Measurements from ENCODE around the gene MAP1S.

The MAP1S gene

GRCh38 chr19:17718947-17719711, at the start of gene MAP1S:
TSS of gene MAP1S (plus strand) at chr19:17719480. CDS start at chr19:17719503, 23 bp downstream.
- peak; percentile 32 to 35 for DNase-seq (ENCODE audit: low read depth in 2 of 2)

GRCh38 chr19:17671906-17672305, 47.4 kb upstream of the MAP1S start:
- DNase-seq (ENCODE audit: low read depth in 2 of 2), result no peak

DNA sequence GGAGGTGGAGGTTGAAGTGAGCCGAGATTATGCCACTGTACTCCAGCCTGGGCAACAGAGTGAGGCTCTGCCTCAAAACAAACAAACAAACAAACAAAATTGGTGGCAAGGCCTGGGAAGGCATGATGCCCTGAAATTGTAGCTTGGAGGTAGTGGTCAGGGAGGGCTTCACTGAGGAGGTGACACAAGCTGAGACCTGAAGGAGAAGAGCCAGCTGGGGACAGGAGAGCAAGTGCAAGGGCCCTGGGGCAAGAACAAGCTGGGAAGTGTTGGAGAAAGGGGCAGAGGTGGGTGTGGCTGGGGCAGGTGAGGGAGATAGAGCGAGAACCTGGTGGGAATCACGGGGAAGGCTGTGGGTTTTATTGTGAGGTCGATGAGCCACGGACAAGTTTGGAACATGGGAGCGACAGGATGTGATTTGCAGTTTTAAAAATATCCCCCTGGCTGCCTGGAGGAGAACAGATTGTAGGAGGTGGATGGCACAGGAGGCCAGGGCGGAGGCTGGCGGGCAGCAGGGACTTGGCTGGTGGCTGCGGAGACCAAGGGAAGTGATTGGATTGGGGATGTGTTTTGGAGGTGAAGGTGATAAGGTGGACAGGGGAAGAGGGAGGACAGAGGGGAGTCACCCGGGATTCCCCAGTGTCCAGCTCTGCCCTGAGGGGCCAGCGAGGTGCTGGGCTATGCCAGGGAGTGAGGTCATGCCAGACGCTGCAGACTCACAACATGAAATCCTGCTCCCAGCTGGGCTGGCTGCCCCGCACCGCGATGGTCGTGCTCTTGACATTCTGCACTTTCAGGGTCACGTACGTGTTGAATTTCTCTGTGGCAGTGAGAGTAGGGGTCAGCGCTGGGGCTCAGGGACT, 45.1 kb upstream of the MAP1S start:
- DNase-seq (ENCODE audit: low read depth in 2 of 2), result no peak

DNA sequence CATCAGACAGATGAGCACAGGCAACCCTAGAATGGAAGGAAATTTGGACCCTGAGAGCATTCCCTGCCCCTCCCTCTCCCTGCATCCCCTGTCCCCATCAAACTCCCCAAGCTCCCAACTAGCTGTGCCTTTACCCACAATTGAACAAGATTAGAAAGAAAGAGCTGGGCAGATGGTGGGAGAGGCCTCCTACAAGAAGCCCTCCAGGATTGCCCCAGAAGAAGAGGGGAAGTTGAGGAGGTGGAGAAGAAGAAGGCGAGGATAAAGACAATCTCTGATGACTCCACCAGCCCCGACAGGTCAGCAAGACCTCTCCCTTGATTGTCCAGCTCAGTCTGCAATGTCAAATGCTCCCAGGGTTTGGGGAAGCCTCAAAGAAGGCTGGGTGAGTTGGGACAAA, 43.0 kb upstream of the MAP1S start:
- no peak for DNase-seq (ENCODE audit: low read depth in 2 of 2)

- DNase-seq (ENCODE audit: low read depth in 2 of 2), result no peak
These were observed 42.3 kb upstream of the MAP1S start for GRCh38 chr19:17677002-17677401.

GRCh38 chr19:17678836-17679235, 40.4 kb upstream of the MAP1S start:
- DNase-seq (ENCODE audit: low read depth in 2 of 2), result no peak

DNA sequence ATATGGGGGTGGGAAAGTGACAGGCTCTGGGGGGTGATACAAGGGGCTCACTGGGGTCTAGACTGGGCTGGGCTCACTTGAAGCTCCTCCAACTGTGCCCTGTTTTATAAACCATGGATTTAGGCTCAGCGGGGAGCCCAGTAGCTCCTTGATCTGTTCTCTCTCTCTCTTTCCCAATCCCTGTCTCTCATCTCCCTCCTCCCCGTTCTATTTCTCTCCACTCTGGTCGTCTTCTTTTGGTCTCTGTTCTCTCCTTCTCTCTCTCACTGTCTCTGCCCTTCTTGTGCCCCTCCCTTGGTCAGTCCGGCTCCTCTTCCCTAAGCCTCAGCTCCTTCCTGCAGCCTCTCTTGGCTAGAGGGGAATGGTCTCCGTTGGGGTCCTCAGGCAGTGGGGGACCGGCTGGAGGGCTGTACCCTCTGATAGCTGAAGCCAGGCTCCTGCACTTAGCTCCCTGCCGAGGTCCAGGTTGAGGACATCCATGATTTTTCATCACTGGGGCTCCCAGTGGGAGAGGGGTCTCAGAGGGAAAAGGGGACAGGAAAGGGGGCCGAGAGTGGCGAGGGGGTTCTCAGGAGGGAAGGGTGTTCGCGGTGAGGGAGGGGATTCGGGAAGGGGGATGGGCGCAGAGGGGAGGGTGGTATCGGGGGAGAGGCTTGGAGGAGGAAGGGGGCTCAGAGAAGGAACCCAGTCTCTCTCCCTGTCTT, 39.6 kb upstream of the MAP1S start:
- no peak for DNase-seq (ENCODE audit: low read depth in 2 of 2)

- DNase-seq (ENCODE audit: low read depth in 2 of 2), result peak; percentile 27 to 30
These were observed 39.0 kb upstream of the MAP1S start for GRCh38 chr19:17680230-17680722.

DNA sequence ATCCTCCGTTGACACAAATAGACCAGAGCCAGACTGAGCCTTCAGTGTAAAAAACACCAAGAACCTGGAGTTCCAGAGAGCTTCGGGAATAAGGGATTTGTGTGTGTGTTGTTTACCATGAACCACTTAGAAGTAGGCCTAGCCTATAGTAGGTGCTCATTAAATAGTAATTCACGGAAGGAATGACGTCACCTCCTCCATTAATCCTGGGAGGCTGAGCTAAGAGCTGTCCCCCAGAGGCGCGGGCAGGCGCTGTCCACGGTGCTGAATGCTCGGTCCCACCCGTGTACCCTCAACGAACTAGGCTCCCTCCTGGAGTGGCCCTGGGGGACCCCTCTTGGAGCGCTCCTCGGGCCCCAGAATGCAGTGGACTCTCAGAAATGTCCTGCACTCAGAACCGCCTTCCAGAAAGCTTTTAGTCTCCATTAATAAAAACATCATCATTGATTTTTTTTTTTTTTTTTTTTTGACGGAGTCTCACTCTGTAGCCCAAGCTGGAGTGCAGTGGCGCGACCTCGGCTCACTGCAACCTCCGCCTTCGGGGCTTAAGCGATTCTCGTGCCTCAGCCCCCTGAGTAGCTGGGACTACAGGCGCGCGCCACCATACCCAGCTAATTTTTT, 37.7 kb upstream of the MAP1S start:
- peak in 1 of 2 donors; percentile 10 for DNase-seq (ENCODE audit: low read depth in 2 of 2)

DNA sequence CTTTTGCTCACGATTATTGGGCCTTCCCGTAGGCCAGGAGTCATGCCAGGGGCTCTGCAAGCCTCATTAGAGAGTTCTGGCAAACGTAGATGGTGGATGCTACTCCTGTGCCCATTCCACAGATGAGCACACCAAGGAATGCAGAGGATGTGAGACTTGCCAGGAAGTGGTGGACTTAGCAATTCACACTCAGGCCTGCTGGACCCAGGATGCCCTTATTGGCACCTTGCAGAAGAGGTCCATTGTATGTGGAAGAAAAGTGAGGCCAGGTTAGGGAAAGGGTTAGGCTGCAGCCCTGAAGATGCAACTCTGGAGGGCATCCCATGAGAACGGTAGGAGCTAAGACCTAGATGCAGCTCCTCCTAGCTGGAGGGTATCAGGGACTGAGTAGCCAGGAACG, 37.0 kb upstream of the MAP1S start:
- no peak for DNase-seq (ENCODE audit: low read depth in 2 of 2)

GRCh38 chr19:17683078-17683477, 36.2 kb upstream of the MAP1S start:
- no peak for DNase-seq (ENCODE audit: low read depth in 2 of 2)

DNA sequence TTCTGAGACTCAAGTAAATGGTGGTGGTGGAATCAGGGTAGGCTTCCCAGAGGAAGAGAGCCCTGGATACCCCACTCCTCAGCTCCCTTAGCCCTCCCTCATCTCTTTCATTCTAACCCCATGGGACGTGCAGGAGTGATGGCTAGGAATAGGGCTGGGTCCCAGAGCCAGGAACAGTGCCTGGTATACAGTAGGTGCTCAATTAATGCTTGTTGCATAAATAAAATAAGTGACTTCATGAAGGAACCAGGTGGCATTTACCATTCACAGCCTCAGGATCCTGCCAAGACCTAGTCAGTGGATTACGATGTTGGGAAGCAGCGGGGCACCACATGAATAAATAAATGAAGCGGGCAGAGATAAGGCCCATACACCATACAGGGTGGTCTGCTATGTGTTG, 35.0 kb upstream of the MAP1S start:
- no peak for DNase-seq (ENCODE audit: low read depth in 2 of 2)

GRCh38 chr19:17685451-17686022, 33.7 kb upstream of the MAP1S start:
- no peak for DNase-seq (ENCODE audit: low read depth in 2 of 2)

- no peak for DNase-seq (ENCODE audit: low read depth in 2 of 2)
These were observed 33.2 kb upstream of the MAP1S start for GRCh38 chr19:17686023-17686521.

DNA sequence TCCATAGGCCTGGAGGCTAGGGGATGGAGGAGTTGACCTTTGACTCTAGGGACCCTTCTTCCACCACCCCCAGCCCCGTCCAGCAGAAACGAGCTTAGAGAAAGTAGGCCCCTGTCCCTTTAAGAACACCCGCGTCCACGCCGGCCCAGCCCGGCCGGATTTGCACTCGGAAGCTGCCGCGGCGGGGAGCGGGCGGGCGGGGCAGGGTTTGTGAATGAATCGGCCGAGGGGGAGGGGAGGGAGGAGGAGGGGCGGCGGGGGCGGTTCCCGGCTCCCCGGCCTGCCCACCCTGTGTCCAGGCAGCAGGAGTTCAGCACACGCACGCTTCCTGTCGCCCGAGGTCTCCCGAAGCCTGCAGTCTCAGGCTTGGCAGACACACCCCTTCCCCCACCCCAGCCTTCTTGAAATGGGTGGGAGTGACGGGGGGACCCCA, 32.7 kb upstream of the MAP1S start:
- DNase-seq (ENCODE audit: low read depth in 2 of 2), result no peak

DNA sequence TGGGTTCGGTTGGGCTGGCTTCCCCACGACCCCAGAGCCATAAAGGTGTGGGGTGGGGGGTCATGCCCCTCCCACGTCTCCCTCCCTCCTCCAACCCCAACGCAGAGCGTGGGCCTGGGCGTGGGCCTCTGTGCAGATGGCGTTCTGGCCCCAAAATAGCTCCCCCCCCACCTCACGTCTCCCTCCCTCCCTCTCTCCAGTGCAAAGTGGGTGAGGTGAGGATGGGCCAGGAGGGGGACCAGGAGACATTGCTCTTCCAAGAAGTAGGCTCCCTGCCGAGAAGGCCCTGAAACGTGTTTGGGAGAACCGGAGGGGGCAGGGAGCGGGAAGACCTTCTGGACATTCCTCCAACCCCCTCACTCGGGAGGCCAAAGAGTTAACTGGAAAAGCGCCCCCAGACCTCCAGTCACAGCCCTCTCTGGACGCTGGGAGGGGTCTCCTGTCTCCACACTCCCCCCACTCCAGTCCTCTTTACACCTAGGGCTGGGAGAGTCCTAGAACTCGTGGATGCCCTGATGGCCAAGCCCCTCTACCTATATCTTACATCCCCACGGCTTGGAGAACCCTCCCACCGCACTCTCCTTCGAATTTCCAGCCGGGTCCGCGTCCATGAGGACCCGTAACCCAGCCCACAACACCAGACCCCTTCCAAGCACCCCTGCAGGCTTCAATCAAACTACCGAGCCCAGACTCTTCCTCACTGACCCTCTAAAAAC, 32.0 kb upstream of the MAP1S start:
- no peak for DNase-seq (ENCODE audit: low read depth in 2 of 2)

DNA sequence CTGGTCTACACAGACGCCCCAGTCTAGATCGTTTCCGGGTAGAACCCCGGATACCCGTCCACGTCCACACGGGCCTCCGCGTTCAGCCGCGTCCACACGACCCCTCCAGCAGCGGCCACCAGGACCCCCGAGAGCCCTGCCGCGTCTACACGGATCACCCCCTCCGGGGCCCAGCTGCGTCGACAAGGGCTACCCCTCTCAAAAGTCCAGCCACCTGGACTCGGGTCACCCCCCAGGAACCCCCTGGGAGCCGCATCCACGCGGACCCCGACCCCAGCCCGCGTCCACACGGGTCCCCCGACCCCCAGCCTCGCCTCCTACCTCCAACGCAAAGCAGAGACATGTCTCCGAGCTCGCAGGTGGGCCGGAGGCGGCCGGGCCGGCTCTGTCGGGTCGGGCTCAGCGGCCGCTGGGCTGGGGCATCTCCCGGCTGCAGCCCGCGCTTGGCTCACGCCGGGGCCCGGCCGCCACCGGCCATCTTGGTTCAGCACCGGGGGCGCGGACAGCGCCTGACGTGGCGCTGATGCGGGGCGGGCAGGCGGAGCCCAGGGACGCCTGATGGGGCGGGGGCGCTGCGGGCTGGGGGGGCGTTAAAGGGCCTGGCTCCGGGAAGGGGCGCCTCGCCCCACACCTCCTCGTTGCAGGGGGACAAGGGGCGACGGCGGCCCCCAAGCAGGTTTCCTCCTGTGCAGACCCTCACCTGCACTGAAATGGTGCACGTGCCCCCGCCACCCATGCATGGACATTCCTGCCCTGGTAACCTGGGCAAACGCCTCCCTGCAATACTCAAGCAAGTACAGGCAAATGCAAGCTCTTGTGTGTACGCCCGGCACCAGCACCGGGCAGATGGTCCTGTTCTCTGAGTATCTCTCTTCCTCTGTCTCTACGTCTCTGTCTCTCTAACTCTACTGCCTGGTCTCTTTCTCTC, 31.2 kb upstream of the MAP1S start, which contains the start of gene UNC13A:
Gene UNC13A (minus strand): TSS at position 498 of the 928 bp plus-strand sequence. CDS start 155 bp downstream, at position 343.
- no peak for DNase-seq (ENCODE audit: low read depth in 2 of 2)

DNA sequence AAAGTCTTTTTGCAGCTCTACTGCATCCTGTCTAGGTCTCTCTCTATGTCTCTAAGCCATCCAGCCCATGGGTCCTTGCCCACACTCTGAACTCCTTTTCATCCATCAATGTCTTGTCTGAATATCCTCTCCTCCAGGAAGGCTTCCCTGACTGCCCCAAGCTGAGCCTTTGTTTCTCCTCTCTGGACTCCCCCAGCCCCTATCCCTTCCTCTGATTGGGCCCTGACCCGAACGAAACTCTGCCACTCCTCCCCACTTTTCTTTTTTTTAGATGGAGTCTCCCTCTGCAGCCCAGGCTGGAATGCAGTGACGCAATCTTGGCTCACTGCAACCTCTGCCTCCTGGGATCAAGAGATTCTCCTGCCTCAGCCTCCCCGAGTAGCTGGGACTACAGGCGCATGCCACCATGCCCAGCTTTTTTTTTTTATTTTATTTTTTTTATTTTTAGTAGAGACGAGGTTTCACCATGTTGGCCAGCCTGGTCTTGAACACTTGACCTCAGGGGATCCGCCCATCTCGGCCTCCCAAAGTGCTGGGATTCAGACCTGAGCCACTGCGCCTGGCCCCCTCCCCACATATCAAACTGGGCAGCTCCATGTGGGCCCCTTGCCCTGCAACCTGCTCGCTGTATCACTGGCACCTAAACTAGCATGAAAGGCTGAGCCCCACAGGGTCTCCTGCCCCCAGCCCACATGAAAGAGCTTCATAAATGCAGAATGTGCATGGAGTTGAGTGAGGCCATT, 30.3 kb upstream of the MAP1S start:
- DNase-seq (ENCODE audit: low read depth in 2 of 2), result no peak

Data from stimulated activated CD8-positive, alpha-beta memory T cell treated with anti-CD3 and anti-CD28 coated beads, Interleukin-7, amount 100 ng/mL, for 1 hour (primary cell).